GM23338 (cell line): ENCODE measurements around the gene IL15RA. TPM values are rescaled to one million over a fixed set of nuclear protein-coding genes. Genes with fewer than 3 reads are reported as not detected.

ENCODE experiments used
- ATAC-seq: fragments of 200-7000 bp; cut with Tn5 transposase; 3 replicates; pipeline ENCODE4 v1.9.1; 2020
- DNase-seq: peaks from one replicate; pipeline ENCODE4 v3.0.0-alpha.2; 2015; ENCODE audit warnings: low spot score
- H2AFZ ChIP-seq: fragments of 200-600 bp; sonication (generic); 2 replicates; pipeline ENCODE4 v1.8.0; 2016; ENCODE audit warnings: antibody characterized with exemption, mild to moderate bottlenecking, moderate library complexity
- H3F3A ChIP-seq: fragments of 200-600 bp; sonication (generic); replicated peaks from 2 replicates; pipeline ENCODE4 v1.8.0; 2017; ENCODE audit warnings: antibody characterized with exemption, mixed run types, low read depth
- H3K27ac ChIP-seq: fragments of 200-600 bp; sonication (generic); 2 replicates; pipeline ENCODE4 v1.6.1; 2016; ENCODE audit warnings: low read depth
- H3K27me3 ChIP-seq: fragments of 200-600 bp; sonication (generic); 2 replicates; pipeline ENCODE4 v1.8.0; 2016; ENCODE audit warnings: mild to moderate bottlenecking, mixed run types, moderate library complexity; ENCODE audit not compliant: insufficient read depth
- H3K36me3 ChIP-seq: fragments of 200-600 bp; sonication (generic); 2 replicates; pipeline ENCODE4 v1.8.0; 2016; ENCODE audit warnings: mild to moderate bottlenecking; ENCODE audit not compliant: insufficient read depth
- H3K4me1 ChIP-seq: fragments of 200-600 bp; sonication (generic); 2 replicates; pipeline ENCODE4 v1.8.0; 2016; ENCODE audit warnings: mild to moderate bottlenecking, moderate library complexity; ENCODE audit not compliant: insufficient read depth
- H3K4me2 ChIP-seq: fragments of 200-600 bp; sonication (generic); 2 replicates; pipeline ENCODE4 v1.7.1; 2017; ENCODE audit warnings: mixed run types
- H3K4me3 ChIP-seq: fragments of 200-600 bp; sonication (generic); 2 replicates; pipeline ENCODE4 v1.6.1; 2016; ENCODE audit warnings: mixed run types
- H3K79me2 ChIP-seq: fragments of 200-600 bp; sonication (generic); replicated peaks from 2 replicates; pipeline ENCODE4 v1.8.0; 2017; ENCODE audit warnings: mild to moderate bottlenecking; ENCODE audit not compliant: insufficient read depth
- H3K9me2 ChIP-seq: fragments of 200-600 bp; sonication (generic); 2 replicates; pipeline ENCODE4 v1.8.0; 2017; ENCODE audit not compliant: insufficient read depth
- H4K20me1 ChIP-seq: fragments of 200-600 bp; sonication (generic); replicated peaks from 2 replicates; pipeline ENCODE4 v1.8.0; 2017; ENCODE audit warnings: mild to moderate bottlenecking; ENCODE audit not compliant: insufficient read depth
- H3K27ac Mint-ChIP-seq: 2 replicates; pipeline ENCODE4 v1.8.0; 2020; ENCODE audit warnings: inconsistent platforms, mild to moderate bottlenecking, moderate library complexity, mixed read lengths
- H3K27me3 Mint-ChIP-seq: 3 replicates; pipeline ENCODE4 v1.8.0; 2022; ENCODE audit warnings: low read depth, mild to moderate bottlenecking, moderate library complexity, mixed read lengths, inconsistent platforms; ENCODE audit not compliant: insufficient read depth, poor library complexity
- H3K36me3 Mint-ChIP-seq: 3 replicates; pipeline ENCODE4 v1.8.0; 2021; ENCODE audit warnings: low read depth, mild to moderate bottlenecking, inconsistent platforms, moderate library complexity, mixed read lengths
- H3K4me1 Mint-ChIP-seq: 3 replicates; pipeline ENCODE4 v1.8.0; 2020; ENCODE audit warnings: mild to moderate bottlenecking, inconsistent platforms, mixed read lengths
- H3K4me3 Mint-ChIP-seq: 3 replicates; pipeline ENCODE4 v1.8.0; 2021; ENCODE audit warnings: moderate library complexity, mild to moderate bottlenecking, inconsistent platforms, mixed read lengths
- H3K9me3 Mint-ChIP-seq: 3 replicates; pipeline ENCODE4 v1.8.0; 2020; ENCODE audit warnings: moderate library complexity, mild to moderate bottlenecking, inconsistent platforms, mixed read lengths
- CREB1 ChIP-seq: fragments of 250-450 bp; sonication (Bioruptor Pico); IDR thresholded peaks from 2 replicates; pipeline ENCODE4 v1.5.0; 2020; ENCODE audit warnings: low read depth, mild to moderate bottlenecking, moderate library complexity
- EZH2 ChIP-seq: fragments of 200-600 bp; sonication (generic); IDR thresholded peaks from one replicate; pipeline ENCODE4 v1.8.0; 2017; ENCODE audit warnings: antibody characterized with exemption, mild to moderate bottlenecking, low read depth; ENCODE audit not compliant: unreplicated experiment
- EZH2phosphoT487 ChIP-seq: fragments of 200-600 bp; sonication (generic); IDR thresholded peaks from one replicate; pipeline ENCODE4 v1.8.1; 2018; ENCODE audit warnings: antibody characterized with exemption; ENCODE audit not compliant: unreplicated experiment
- JUNB ChIP-seq: IDR thresholded peaks from one replicate; pipeline ENCODE4 v1.6.1; 2016; ENCODE audit warnings: antibody characterized with exemption; ENCODE audit not compliant: unreplicated experiment
- NANOG ChIP-seq: IDR thresholded peaks from 2 replicates; pipeline ENCODE4 v1.6.1; 2016; ENCODE audit warnings: antibody characterized with exemption, borderline replicate concordance
- POLR2AphosphoS5 ChIP-seq: IDR thresholded peaks from 2 replicates; pipeline ENCODE4 v1.6.1; 2016; ENCODE audit warnings: antibody characterized with exemption, low read depth
- ZNF114 ChIP-seq: fragments of 250-450 bp; sonication (Bioruptor Pico); IDR thresholded peaks from 2 replicates; pipeline ENCODE4 v1.5.0; 2020; ENCODE audit warnings: mild to moderate bottlenecking, moderate library complexity
- ZNF331 ChIP-seq: fragments of 250-450 bp; sonication (Bioruptor Pico); IDR thresholded peaks from 2 replicates; pipeline ENCODE4 v1.5.0; 2020; ENCODE audit warnings: low read depth, mild to moderate bottlenecking, moderate library complexity
- polyA plus RNA-seq: library from polyadenylated mRNA; unstranded; fragments of >200 nt; fragmentation: Nextera tagmentation; extraction: Ambion mirVana; gene quantifications from 2 replicates; pipeline ENCODE4 v1.2.1, GENCODE V29; 2016
- total RNA-seq: library from RNA; depleted of rRNA; stranded (reverse); fragments of >200 nt; shearing (Covaris generic); gene quantifications from 2 replicates; pipeline ENCODE4 v1.2.3, GENCODE V29; 2014
- TF ChIP-seq, protein P1 (sequence below): fragments of 250-450 bp; sonication (Bioruptor Pico); IDR thresholded peaks from 2 replicates; pipeline ENCODE4 v1.5.0; 2020; ENCODE audit warnings: mild to moderate bottlenecking, moderate library complexity

Gene IL15RA
- total and polyA plus RNA-seq, 2 experiments from 2014 or later: 1.6 to 2.2 TPM

DNA sequence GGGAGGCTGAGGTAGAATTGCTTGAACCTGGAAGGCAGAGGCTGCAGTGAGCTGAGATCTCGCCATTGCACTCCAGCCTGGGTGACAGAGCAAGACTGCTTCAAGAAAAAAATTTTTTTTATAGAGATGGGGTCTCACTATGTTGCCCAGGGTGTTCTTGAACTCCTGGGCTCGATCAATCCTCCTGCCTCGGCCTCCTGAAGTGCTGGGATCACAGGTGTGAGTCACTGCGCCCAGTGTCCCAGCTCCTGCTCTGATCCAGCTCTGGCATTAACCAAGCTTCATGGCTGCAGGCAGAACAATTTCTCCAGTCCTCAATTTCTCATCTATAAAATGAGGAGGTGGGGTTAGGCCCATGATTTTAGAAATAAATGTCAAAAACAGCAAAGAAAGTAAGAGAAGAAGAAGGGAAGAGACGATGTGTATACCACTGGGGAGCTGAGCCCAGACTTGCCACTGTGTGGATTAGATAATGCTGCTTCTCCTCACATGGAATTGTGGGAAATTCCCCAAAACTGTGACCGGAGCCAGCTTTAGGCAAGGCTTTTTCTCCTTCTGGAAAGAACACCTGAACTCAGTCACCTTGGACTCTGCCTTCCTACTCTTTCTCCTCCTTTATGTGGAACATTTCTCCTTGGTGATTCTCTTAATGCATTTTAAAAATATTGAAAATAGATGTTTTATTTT is 25.5 kb downstream of the IL15RA start (continued):
- TF ChIP-seq JUNB: no peak
- TF ChIP-seq ZNF114 (CRISPR knock-in tag): no peak
- TF ChIP-seq, protein P1, sequence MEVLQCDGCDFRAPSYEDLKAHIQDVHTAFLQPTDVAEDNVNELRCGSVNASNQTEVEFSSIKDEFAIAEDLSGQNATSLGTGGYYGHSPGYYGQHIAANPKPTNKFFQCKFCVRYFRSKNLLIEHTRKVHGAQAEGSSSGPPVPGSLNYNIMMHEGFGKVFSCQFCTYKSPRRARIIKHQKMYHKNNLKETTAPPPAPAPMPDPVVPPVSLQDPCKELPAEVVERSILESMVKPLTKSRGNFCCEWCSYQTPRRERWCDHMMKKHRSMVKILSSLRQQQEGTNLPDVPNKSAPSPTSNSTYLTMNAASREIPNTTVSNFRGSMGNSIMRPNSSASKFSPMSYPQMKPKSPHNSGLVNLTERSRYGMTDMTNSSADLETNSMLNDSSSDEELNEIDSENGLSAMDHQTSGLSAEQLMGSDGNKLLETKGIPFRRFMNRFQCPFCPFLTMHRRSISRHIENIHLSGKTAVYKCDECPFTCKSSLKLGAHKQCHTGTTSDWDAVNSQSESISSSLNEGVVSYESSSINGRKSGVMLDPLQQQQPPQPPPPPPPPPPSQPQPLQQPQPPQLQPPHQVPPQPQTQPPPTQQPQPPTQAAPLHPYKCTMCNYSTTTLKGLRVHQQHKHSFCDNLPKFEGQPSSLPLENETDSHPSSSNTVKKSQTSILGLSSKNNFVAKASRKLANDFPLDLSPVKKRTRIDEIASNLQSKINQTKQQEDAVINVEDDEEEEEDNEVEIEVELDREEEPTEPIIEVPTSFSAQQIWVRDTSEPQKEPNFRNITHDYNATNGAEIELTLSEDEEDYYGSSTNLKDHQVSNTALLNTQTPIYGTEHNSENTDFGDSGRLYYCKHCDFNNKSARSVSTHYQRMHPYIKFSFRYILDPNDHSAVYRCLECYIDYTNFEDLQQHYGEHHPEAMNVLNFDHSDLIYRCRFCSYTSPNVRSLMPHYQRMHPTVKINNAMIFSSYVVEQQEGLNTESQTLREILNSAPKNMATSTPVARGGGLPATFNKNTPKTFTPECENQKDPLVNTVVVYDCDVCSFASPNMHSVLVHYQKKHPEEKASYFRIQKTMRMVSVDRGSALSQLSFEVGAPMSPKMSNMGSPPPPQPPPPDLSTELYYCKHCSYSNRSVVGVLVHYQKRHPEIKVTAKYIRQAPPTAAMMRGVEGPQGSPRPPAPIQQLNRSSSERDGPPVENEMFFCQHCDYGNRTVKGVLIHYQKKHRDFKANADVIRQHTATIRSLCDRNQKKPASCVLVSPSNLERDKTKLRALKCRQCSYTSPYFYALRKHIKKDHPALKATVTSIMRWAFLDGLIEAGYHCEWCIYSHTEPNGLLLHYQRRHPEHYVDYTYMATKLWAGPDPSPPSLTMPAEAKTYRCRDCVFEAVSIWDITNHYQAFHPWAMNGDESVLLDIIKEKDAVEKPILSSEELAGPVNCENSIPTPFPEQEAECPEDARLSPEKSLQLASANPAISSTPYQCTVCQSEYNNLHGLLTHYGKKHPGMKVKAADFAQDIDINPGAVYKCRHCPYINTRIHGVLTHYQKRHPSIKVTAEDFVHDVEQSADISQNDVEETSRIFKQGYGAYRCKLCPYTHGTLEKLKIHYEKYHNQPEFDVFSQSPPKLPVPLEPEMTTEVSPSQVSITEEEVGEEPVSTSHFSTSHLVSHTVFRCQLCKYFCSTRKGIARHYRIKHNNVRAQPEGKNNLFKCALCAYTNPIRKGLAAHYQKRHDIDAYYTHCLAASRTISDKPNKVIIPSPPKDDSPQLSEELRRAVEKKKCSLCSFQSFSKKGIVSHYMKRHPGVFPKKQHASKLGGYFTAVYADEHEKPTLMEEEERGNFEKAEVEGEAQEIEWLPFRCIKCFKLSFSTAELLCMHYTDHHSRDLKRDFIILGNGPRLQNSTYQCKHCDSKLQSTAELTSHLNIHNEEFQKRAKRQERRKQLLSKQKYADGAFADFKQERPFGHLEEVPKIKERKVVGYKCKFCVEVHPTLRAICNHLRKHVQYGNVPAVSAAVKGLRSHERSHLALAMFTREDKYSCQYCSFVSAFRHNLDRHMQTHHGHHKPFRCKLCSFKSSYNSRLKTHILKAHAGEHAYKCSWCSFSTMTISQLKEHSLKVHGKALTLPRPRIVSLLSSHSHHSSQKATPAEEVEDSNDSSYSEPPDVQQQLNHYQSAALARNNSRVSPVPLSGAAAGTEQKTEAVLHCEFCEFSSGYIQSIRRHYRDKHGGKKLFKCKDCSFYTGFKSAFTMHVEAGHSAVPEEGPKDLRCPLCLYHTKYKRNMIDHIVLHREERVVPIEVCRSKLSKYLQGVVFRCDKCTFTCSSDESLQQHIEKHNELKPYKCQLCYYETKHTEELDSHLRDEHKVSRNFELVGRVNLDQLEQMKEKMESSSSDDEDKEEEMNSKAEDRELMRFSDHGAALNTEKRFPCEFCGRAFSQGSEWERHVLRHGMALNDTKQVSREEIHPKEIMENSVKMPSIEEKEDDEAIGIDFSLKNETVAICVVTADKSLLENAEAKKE (CRISPR knock-in tag): no peak

DNA sequence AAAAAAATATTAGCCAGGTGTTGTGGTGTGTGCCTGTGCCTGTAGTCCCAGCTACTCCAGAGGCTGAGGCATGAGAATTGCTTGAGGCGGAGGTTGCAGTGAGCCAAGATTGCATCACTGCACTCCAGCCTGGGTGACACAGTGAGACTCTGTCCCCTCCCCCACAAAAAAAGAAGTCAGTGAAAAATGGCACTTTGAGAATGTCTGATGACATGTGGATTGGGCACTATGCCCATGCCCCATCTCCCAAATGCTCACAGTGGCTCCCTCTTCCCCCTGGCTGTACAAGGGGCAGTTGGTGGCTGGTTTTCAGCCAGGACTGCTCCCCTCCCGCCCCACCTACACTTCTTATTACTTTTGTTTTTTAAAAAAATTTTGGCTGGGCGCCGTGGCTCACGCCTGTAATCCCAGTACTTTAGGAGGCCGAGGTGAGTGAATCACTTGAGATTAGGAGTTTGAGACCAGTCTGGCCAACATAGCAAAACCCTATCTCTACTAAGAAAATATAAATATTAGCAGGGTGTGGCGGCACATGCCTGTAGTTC is 26.1 kb downstream of the IL15RA start:
- H3K27me3 ChIP-seq: no peaks in the 10 kb centered on the region
- H3K27me3 Mint-ChIP-seq: peaks cover 5% of the 10 kb centered on the region
- H3K36me3 Mint-ChIP-seq: no peaks in the 10 kb centered on the region; the same call in 2 of the 3 replicates
- peaks cover 18% of the 10 kb centered on the region for H3K4me1 Mint-ChIP-seq
- no peaks in the 10 kb centered on the region; the same call in 1 of the 2 replicates for H3K4me1 ChIP-seq
- no peaks in the 10 kb centered on the region for H4K20me1 ChIP-seq
- ATAC-seq (no peak), DNase-seq (no peak)
- no peak overlapping the region for H3K27ac ChIP-seq
- H3K4me2 ChIP-seq: no peak overlapping the region
- H2AFZ ChIP-seq: no peak overlapping the region
- no peaks in the 10 kb centered on the region for H3F3A ChIP-seq
- H3K4me3 ChIP-seq: no peak overlapping the region
- H3K27ac Mint-ChIP-seq: no peak overlapping the region
- no peak overlapping the region for H3K4me3 Mint-ChIP-seq
- H3K36me3 ChIP-seq: no peaks in the 10 kb centered on the region
- no peaks in the 10 kb centered on the region for H3K79me2 ChIP-seq
- H3K9me2 ChIP-seq: no peaks in the 10 kb centered on the region
- H3K9me3 Mint-ChIP-seq: no peaks in the 10 kb centered on the region
- TF ChIP-seq JUNB (no peak), NANOG (no peak), CREB1 (no peak), EZH2 (no peak), EZH2phosphoT487 (no peak), POLR2AphosphoS5 (no peak), ZNF331 (CRISPR knock-in tag) (no peak)
- TF ChIP-seq, protein P1 (CRISPR knock-in tag): no peak
